ENCODE measurements around the gene NLRC5. TPM values are rescaled to one million over a fixed set of nuclear protein-coding genes. Genes with fewer than 3 reads are reported as not detected.

NLRC5 gene
- total RNA-seq, 2 experiments from 2014 or later: 199 to 305 TPM

DNA sequence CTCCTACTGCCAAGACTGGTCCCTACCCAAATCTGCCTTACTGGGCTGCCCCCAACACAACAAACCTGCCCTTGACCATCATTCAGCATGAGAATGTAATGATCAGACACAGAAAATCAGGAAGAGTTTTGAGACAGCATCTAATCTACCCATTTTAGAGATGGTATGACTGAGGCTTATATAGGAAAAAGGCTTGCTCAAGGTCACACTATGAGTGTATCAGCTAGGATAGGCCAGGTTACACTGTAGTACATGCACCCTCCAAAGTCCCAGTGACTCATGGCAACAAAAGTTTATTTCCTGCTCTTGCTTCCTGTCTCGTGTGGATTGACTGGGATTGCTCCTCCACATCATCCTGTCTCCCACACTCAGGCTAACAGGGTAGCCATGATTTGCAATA lies 27.9 kb downstream of the NLRC5 start:
- no peak overlapping the region for H2AFZ ChIP-seq (ENCODE audit: low read length)
- no peak overlapping the region for H3K4me2 ChIP-seq (ENCODE audit: low read length)
- no peaks in the 10 kb centered on the region for H3K9me3 ChIP-seq (ENCODE audit: low read length)
- no peak for DNase-seq (ENCODE audit: low spot score)
- H3K4me1 ChIP-seq (ENCODE audit: insufficient read depth, low read length, poor library complexity, severe bottlenecking): peaks cover 30% of the 10 kb centered on the region
- no peaks in the 10 kb centered on the region for H4K20me1 ChIP-seq (ENCODE audit: insufficient read depth, low read length)
- H3K27ac ChIP-seq (ENCODE audit: low read depth, low read length, poor library complexity, severe bottlenecking): no peak overlapping the region
- intact Hi-C loops (cut with micrococcal nuclease; ENCODE audit: unreplicated experiment): no loop called here
- CTCF ChIA-PET (ENCODE audit: unreplicated experiment): no interaction called here
- POLR2A ChIA-PET: no interaction called here
- H3K36me3 ChIP-seq (ENCODE audit: insufficient read depth, low read length): peaks cover 90% of the 10 kb centered on the region
- H3K9me2 ChIP-seq (ENCODE audit: insufficient read depth, low read length): no peaks in the 10 kb centered on the region
- no TSS peak for BruUV-seq (replicated peaks)
- no peak overlapping the region for H3K4me3 ChIP-seq (ENCODE audit: low read depth, low read length, poor library complexity, severe bottlenecking)
- peaks cover 37% of the 10 kb centered on the region for H3K79me2 ChIP-seq (ENCODE audit: insufficient read depth, low read depth, low read length)
- TF ChIP-seq EZH2phosphoT487 (IDR thresholded peaks at IDR 0.05; ENCODE audit: borderline replicate concordance, low read depth, low read length): no peak
- TF ChIP-seq CTCF (conservative IDR thresholded peaks at IDR 0.05; ENCODE audit: low read length): no peak

DNA sequence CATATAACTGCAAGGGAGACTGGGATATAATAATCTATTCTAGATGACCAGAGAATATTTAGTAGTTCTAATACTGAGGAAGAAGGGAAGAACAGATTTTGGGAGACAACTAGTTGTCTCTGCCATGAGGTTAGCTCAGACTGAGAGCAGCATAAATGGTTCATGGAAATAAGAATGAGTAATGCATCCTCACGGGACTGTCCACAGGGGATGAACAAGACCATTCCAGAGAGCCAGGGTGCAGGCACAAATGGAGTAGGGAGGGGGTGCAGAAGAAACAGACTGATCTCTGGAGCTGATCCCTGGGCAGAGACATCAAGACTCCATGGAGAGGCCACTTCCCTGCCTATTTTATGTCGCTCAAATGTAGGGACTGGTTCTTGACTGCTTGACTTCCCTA lies 30.4 kb downstream of the NLRC5 start:
- intact Hi-C loops (cut with micrococcal nuclease; ENCODE audit: unreplicated experiment): no loop called here
- H3K4me1 ChIP-seq (ENCODE audit: insufficient read depth, low read length, poor library complexity, severe bottlenecking): peaks cover 5% of the 10 kb centered on the region

More for the DNA sequence above, 30.4 kb downstream of the NLRC5 start:
- no peaks in the 10 kb centered on the region for H3K9me3 ChIP-seq (ENCODE audit: low read length)
- BruUV-seq (replicated peaks): no TSS peak
- H3K4me2 ChIP-seq (ENCODE audit: low read length): no peak overlapping the region
- no peak overlapping the region for H3K4me3 ChIP-seq (ENCODE audit: low read depth, low read length, poor library complexity, severe bottlenecking)
- TF ChIP-seq EZH2phosphoT487 (IDR thresholded peaks at IDR 0.05; ENCODE audit: borderline replicate concordance, low read depth, low read length): no peak
- TF ChIP-seq CTCF (conservative IDR thresholded peaks at IDR 0.05; ENCODE audit: low read length): no peak
- H3K9me2 ChIP-seq (ENCODE audit: insufficient read depth, low read length): no peaks in the 10 kb centered on the region
- H3K27ac ChIP-seq (ENCODE audit: low read depth, low read length, poor library complexity, severe bottlenecking): no peak overlapping the region
- H3K79me2 ChIP-seq (ENCODE audit: insufficient read depth, low read depth, low read length): peaks cover 12% of the 10 kb centered on the region; the same call in 1 of the 2 replicates
- H4K20me1 ChIP-seq (ENCODE audit: insufficient read depth, low read length): no peaks in the 10 kb centered on the region
- no peak for DNase-seq (ENCODE audit: low spot score)
- ChIA-PET CTCF (ENCODE audit: unreplicated experiment) (no interaction called here), POLR2A (interaction anchor here (0.7 to 3.1 kb wide), 3 partner anchors 9 to 36 kb away, joined by 3 to 15 read pairs (median 3); no protein-coding TSS in a partner anchor)
- H3K36me3 ChIP-seq (ENCODE audit: insufficient read depth, low read length): peaks cover 93% of the 10 kb centered on the region
- no peak overlapping the region for H2AFZ ChIP-seq (ENCODE audit: low read length)
